Jurkat, Clone E6-1 (cell line): Measurements from ENCODE around the gene KATNB1.
A peak's percentile ranks its signal among the peaks of the same experiment; 100 is the strongest.
"Not testable (repeated sequence)": the region's sequence is repeated elsewhere in the genome, so short reads cannot be mapped to it uniquely, and the experiment has no call there.

ENCODE experiments used
- DNase-seq: peaks from one replicate; pipeline ENCODE4 v3.0.0-alpha.2; 2011; ENCODE audit warnings: low read depth, low spot score
- H3K4me3 ChIP-seq: 2 replicates; pipeline ENCODE4 v1.5.1; 2011; ENCODE audit warnings: mild to moderate bottlenecking, low read length, control low read depth, moderate library complexity

KATNB1 gene

GRCh38 chr16:57699899-57700298, 35.7 kb upstream of the KATNB1 start:
- no peak for DNase-seq

GRCh38 chr16:57700781-57701551, 34.6 kb upstream of the KATNB1 start:
- DNase-seq = no peak
- H3K4me3 ChIP-seq = no peak overlapping the region

More at GRCh38 chr16:57699899-57700298, 35.7 kb upstream of the KATNB1 start:
- no peak overlapping the region for H3K4me3 ChIP-seq

GRCh38 chr16:57701759-57702371, 33.7 kb upstream of the KATNB1 start:
- no peak for DNase-seq
- H3K4me3 ChIP-seq = no peak overlapping the region

GRCh38 chr16:57703416-57704010, 32.1 kb upstream of the KATNB1 start:
- H3K4me3 ChIP-seq = no peak overlapping the region
- no peak for DNase-seq

- no peak for DNase-seq
These were observed 31.3 kb upstream of the KATNB1 start for GRCh38 chr16:57704011-57704904.

GRCh38 chr16:57704905-57705852, 30.4 kb upstream of the KATNB1 start:
- H3K4me3 ChIP-seq = no peak overlapping the region
- DNase-seq = no peak

More at GRCh38 chr16:57704011-57704904, 31.3 kb upstream of the KATNB1 start:
- H3K4me3 ChIP-seq = no peak overlapping the region

GRCh38 chr16:57706717-57707116, 28.9 kb upstream of the KATNB1 start:
- no peak overlapping the region for H3K4me3 ChIP-seq
- no peak for DNase-seq

GRCh38 chr16:57707331-57707730, 28.2 kb upstream of the KATNB1 start:
- no peak overlapping the region for H3K4me3 ChIP-seq
- DNase-seq = no peak

- H3K4me3 ChIP-seq = no peak overlapping the region
- DNase-seq = no peak
These were observed 27.4 kb upstream of the KATNB1 start for GRCh38 chr16:57708168-57708567.

- no peak for DNase-seq
- H3K4me3 ChIP-seq = no peak overlapping the region
These were observed 25.9 kb upstream of the KATNB1 start for GRCh38 chr16:57709663-57710062.

- no peak for DNase-seq
These were observed 24.2 kb upstream of the KATNB1 start for GRCh38 chr16:57711346-57711745.

GRCh38 chr16:57711993-57712392, 23.6 kb upstream of the KATNB1 start:
- no peak overlapping the region for H3K4me3 ChIP-seq
- no peak for DNase-seq

More at GRCh38 chr16:57711346-57711745, 24.2 kb upstream of the KATNB1 start:
- no peak overlapping the region for H3K4me3 ChIP-seq

- DNase-seq, H3K4me3 ChIP-seq: not testable (repeated sequence)
These were observed 23.0 kb upstream of the KATNB1 start for GRCh38 chr16:57712569-57712968.

- no peak for DNase-seq
- no peak overlapping the region for H3K4me3 ChIP-seq
These were observed 22.0 kb upstream of the KATNB1 start for GRCh38 chr16:57713596-57713995.

GRCh38 chr16:57714047-57714446, 21.5 kb upstream of the KATNB1 start:
- no peak for DNase-seq
- no peak overlapping the region for H3K4me3 ChIP-seq

- no peak overlapping the region for H3K4me3 ChIP-seq
- DNase-seq = peak; percentile 54
These were observed 15.4 kb upstream of the KATNB1 start for GRCh38 chr16:57720142-57720575.

GRCh38 chr16:57721356-57722209, 14.0 kb upstream of the KATNB1 start:
- DNase-seq = no peak
- no peak overlapping the region for H3K4me3 ChIP-seq

GRCh38 chr16:57722210-57722499, 13.4 kb upstream of the KATNB1 start:
- no peak for DNase-seq
- H3K4me3 ChIP-seq = no peak overlapping the region
